ENCODE data around the gene PRRX2. TPM values are rescaled to one million over a fixed set of nuclear protein-coding genes. Genes with fewer than 3 reads are reported as not detected.

Gene PRRX2
- total RNA-seq, 2 donors from 2014 or later = 0.52 to 1.1 TPM

DNA sequence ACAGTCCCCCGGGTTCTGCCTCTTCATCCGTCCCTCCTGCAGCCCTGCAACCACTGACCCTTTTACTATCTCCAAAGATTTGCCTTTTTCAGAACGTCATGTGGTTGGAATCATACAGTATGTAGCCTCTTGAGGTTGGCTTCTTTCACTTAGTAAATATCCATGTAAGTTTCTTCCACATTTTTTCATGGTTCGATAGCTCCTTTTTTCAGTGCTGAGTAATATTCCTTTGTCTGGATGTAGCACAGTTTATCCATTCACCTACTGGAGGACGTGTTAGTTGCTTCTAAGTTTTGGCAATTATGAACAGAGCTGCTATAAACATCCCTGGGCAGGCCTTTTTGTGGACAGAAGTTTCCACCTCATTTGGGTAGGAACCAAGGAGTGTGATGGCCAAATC lies 27.1 kb downstream of the PRRX2 start:
- ATAC-seq = no peak
- DNase-seq = no peak
- intact Hi-C loops (cut with DNase I, micrococcal nuclease) = no loop called here

DNA sequence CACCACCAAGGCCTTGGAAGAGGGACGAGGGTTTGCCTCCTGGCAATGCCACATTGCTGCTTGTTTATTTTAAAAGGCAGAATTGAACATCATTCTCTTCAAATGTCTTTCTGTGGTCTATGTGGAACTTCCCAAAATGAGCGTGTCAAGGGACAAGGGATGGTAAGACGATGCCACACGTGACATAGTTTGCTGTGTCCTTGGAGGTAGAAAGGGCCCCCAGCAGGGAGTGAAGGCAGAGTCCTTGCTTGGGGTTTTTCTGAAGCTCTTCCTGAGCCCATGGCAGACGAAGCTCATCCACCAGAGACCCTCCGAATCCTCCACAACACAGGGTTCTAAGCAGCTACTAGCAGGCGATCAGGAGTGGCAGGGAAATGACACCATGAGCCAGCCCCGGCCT lies 28.3 kb downstream of the PRRX2 start:
- intact Hi-C loops (cut with DNase I, micrococcal nuclease) = no loop called here
- ATAC-seq (no peak), DNase-seq (no peak)

DNA sequence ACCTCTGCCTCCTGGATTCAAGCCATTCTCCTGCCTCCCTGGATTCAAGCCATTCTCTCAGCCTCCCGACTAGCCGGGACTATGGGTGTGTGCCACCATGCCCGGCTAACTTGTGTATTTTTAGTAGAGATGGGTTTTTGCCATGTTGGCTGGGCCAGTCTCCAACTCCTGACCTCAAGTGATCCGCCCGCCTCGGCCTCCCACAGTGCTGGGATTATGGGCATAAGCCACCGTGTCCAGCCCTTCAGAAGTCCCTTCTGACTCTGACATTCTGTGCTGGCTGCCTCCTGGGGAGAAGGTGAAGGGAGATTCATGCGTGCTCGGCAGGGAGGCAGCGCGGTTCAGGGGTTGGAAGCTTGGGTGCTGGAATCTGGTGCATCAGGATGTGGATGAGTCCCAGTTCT lies 28.8 kb downstream of the PRRX2 start:
- intact Hi-C loops (cut with DNase I, micrococcal nuclease) = no loop called here
- ATAC-seq (no peak), DNase-seq (no peak)

DNA sequence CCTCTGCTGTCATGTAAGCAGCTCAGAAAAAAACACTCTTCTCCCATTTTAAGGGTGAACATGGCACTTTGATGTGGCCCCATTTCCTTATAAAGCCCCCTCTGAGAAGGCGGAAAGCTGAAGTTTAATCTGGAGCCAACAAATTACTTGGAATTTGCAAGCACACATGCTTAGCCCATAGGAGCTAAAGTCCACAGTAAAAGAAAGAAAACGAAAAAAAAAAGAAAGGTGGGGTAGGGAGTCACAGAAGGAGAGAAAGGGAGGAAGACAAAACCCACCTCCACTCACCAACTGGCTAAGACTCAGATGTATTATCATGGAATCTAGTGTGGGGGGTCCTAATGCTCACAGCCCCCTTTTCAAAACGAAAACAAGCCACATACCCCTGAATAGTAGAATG lies 30.4 kb downstream of the PRRX2 start:
- ATAC-seq = no peak
- no peak for DNase-seq
- intact Hi-C loops (cut with DNase I, micrococcal nuclease) = no loop called here

DNA sequence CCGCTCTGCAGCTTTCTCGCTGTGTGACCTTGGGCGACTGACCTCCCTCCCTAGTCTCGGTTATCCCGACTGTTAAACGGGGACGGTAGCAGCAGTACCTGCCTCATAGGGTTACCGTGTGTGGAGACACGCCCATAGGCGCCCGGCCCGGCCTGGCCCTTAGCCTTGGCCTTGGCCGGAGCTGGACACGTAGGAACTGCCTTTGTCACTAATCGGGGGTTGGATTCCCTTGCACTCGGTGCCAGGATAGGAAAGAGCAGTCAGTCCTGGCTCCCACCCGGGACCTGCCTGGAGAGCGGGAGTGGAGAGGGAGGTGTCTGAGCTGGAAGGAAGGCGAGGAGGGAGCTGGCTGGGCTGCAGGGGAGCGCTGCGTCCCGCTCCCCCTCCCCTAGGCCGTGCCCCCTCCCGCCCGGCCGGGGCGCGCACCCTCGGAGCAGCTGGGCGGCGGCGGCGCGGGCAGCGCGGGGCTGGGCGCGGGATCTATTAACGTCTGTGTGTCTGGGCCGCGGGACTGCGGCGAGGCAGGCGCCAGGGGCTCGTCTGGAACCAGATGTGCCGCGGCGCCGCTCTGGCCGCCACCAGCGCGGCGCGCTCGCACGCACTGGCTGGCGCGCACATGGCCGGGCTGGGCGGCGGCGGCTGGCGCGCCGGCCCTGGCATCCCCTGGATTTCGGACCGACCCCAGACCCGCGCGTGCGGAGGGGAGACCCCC lies 31.7 kb downstream of the PRRX2 start:
- ATAC-seq (peak; percentile 53), DNase-seq (no peak)
- intact Hi-C loops (cut with DNase I, micrococcal nuclease) = no loop called here

DNA sequence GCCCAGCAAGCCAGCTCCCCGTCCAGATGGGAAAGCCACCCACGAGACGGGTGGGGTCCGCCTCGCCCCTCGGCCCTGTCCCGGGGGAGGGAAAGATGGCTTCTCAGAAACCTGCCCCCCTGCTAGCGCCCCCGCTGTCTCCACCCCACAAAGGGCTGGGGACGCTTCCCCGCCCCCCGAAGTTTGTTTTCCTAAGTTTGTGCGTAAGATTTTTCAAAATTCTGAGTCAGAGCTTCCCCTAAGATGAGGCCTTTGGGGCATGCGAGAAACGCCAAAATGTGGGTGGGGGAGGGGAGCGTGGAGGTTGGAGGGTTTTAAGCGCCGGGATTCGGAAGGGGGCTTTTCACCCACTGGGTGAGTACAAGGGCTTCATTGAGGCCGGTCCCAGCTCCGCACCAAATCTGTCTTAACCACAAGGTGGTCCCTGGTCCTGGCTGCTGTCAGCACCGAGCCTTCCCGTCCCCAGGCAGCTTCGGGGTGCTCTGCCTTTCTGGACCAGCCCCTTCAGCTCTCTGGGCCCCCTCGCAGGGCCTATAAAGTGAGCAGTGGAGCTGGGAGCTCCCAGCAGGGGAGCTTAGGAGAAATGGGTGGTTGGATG lies 32.3 kb downstream of the PRRX2 start:
- ATAC-seq (no peak), DNase-seq (no peak)
- intact Hi-C loops (cut with DNase I, micrococcal nuclease) = no loop called here

DNA sequence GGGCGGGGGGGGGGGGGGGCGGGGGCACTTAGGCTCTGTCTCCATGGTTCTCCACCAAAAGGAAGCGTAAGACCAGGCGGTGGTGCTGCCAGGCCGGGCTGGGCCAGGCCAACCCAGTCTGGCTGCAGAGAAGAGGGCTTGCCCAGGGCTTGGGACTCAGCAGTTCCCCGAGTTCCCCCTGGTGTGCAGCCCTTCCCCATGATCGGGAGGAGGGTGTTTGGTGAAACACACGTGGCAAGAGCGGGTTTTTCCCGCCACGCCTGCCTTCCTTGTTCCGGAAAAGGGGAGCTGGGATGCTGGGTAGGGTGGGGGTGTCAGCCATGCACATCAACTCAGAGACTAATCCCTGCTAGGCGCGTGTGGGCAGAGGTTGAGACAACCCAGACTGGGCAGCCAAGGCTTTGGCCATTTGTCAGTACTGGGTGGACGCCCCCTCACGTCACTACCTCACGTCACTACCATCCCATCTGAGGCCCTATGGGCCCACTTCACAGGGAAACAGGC lies 32.9 kb downstream of the PRRX2 start:
- no peak for ATAC-seq
- peak in 1 of 2 donors; percentile 38 for DNase-seq
- intact Hi-C loops (cut with DNase I, micrococcal nuclease) = no loop called here

DNA sequence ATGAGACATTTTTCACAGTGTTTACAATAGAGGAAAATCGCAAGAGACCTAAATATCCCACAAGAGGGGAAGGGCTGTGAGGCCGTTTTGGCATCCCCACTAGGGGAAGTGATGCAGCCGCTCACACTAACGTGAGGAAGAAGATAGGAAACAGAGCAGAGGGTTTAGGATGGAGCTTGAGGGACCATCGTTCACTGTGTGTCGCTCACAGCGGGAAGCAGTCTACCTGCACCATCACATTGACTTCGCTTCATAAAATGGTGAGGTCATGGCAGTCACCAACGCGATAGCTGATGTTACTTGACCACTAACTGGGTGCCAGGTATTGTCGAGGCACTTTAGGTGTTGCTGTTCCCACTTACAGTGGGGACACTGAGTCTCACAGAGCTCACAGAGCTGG lies 35.6 kb downstream of the PRRX2 start:
- DNase-seq (no peak), ATAC-seq (no peak)
- intact Hi-C loops (cut with DNase I, micrococcal nuclease) = no loop called here

DNA sequence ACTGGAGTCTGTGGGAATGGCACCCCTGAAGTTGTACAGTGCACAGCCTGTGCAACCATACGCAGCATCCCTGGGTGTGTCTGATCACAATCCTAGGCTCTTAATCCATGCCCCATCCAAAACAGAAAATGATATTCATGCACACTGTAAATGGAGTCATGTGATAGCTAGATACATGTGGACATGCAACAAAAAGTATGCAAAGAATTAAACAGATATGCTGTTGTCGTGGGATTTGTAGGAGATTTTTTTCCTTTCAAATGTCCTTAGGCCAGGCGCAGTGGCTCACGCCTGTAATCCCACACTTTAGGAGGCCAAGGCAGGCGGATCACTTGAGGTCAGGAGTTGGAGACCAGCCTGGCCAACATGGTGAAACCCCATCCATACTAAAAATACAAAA lies 36.1 kb downstream of the PRRX2 start:
- ATAC-seq (no peak), DNase-seq (no peak)
- intact Hi-C loops (cut with DNase I, micrococcal nuclease) = no loop called here

DNA sequence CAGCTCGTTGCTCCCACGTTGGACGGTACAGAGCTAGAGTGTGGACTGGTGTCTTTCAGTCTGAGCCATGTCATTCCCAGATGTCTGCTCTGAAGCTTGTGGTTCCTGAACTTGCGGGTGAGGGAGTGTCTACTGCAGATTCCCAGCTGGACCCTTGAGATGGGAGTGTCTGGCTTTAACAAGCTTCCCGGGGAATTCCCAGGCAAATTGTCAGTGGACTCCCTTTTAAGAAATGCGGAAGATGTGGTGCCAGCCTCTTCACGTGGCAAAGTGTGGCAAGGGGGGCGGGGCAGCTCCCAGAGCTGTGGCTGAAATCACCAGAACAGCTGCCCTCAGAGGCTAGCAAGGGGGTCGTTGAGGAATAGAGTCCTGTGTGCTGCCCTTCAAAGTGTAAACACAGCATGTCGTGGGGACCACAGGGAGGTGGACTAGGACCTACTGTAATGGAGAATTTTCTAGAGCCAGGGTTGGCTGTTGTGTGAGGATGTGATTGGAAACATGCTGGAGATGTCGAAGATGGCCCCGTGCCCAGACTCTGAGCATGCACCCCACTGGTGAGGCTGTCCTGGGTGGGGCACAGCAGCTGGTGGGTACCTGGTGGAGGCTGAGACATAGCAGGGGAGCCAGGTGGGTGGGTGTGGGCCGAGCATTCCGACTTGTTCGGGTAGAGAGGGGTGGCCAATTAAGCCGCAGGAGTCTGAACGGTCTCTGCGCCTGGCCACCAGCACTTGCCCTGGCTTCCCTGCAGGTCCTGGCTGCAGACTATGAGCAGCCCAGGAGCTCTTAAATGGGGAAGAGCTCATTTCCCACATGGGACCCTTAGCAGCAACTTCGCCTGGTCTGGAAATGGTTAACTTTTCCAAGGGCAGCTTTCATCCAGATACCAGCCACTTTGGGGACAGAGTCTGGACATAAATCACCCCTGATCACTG lies 37.4 kb downstream of the PRRX2 start:
- DNase-seq = peak; percentile 87 to 92
- ATAC-seq = peak; percentile 97
- intact Hi-C loops (cut with DNase I, micrococcal nuclease) = no loop called here

DNA sequence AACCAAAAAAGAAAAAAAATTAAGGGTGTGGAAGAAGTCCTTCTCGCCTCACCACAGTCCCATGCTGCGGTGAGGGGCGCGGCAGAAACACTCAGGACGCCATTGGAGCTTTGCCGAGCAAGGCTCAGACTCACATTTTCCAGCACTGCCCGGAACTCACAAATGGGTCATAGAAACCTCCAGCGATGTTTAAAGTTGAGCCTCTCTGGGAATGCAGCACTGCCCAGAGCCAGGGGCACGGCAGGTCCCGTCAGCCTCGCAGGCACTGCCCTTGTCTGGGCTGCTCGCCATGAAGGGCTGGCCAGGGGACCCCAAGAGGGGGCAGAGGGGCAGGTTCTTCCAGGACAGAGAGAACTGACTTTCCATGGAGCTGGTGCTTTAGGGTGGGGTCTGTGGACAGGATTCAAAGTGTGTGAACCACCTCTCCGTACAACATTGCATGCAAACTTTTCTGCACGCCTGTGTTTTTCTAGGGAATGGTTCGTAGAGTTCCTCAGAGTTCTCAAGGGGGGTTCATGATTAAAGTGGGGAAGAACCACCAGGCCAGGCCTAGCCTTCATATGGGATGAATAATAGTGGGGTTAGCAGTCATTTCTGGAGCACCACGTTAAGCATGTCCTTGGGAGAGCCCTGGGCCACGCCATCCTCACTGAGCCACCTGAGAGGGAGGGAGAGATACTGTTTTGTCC lies 38.4 kb downstream of the PRRX2 start:
- ATAC-seq (peak; percentile 14), DNase-seq (no peak)
- intact Hi-C loops (cut with DNase I, micrococcal nuclease) = no loop called here

DNA sequence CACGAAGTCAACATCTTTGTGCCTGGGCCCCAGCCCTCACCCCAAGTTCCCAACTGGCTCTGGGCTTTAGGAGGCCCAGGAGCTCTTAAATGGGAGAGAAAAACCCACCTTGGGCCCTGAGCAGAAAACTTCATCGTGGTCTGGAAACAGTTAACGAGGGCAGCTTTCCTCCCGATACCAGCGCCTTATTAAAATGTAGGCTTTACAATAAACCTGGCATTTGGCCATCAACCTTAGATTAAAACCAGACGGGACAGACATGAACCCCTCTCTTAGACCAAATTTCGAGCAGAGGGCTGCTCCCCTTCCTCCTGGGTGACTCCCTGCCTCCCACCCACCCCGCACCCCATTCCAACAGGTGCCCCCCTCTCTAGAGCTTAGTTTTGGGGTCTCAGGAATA lies 39.4 kb downstream of the PRRX2 start:
- DNase-seq = no peak
- ATAC-seq = no peak
- intact Hi-C loops (cut with DNase I, micrococcal nuclease) = no loop called here

DNA sequence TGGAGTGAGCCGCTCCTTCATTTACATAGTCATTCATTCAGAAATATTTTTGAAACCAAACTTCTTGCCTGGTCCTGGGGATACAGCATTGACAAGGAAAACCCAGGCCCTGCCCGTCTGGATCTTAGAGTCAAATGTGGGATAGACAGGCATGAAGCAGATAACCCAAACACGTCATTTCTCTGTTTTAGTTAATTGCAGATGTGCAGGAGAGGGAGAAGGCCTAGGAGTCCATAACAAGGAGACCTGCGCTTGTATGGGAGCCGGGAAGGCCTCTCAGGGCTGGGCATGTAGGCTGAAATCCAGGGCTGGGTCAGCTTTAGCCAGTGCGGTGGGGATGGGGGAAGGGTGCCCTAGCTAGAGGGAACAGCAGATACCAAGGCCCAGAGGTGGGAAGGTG lies 43.3 kb downstream of the PRRX2 start:
- ATAC-seq = no peak
- intact Hi-C loops (cut with DNase I, micrococcal nuclease) = no loop called here
- DNase-seq = no peak

DNA sequence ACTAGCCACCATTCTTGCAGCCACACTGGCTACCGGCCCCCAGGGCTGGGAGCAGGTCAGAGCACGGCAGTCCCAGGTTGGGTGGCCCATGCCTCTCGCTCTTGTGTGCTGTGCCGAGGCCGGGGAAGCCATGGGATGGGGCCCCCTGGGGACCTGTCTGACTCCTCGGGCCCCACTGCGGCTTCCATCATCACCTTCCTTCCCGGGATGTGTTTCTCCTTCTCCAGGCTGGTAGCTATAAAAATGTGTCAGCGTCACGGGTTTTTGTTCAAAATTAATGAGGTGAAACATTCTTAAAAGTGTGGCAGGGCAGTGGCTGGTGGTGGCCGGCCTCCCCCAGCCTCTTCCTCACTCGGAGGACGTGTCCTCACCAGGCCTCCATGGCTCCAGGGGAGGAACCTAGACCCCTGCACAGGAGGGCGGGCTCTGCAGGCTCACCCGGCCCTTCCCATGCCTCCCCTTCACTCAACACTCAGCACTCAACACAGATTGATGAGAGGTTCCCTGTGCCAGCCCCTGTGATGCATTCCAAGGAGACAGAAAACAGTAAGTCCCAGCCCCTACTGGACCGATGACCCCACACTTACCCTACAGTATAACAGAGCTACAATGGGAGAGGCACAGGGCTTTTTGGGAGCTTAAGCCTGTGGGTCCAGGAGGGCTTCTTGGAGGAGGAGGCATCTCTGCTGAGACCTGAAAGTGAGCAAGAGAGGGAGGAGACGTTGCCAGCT lies 44.2 kb downstream of the PRRX2 start:
- ATAC-seq = no peak
- intact Hi-C loops (cut with DNase I, micrococcal nuclease) = no loop called here
- DNase-seq = no peak

DNA sequence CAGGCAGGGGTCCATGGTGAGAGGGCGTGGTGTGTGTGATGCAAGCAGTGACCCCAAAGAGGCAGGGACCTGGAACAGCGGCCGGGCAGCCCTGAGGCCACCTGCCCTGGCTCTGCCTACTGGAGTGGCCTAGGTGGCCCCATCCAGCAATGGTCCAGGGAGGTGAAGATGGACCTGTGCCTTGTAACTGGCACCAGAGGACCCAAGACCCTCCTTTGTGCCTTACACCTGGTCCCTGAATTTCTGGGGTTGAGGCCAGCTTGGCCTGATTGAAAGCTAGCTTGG lies 44.7 kb downstream of the PRRX2 start:
- no peak for DNase-seq
- no peak for ATAC-seq
- intact Hi-C loops (cut with DNase I, micrococcal nuclease) = no loop called here

DNA sequence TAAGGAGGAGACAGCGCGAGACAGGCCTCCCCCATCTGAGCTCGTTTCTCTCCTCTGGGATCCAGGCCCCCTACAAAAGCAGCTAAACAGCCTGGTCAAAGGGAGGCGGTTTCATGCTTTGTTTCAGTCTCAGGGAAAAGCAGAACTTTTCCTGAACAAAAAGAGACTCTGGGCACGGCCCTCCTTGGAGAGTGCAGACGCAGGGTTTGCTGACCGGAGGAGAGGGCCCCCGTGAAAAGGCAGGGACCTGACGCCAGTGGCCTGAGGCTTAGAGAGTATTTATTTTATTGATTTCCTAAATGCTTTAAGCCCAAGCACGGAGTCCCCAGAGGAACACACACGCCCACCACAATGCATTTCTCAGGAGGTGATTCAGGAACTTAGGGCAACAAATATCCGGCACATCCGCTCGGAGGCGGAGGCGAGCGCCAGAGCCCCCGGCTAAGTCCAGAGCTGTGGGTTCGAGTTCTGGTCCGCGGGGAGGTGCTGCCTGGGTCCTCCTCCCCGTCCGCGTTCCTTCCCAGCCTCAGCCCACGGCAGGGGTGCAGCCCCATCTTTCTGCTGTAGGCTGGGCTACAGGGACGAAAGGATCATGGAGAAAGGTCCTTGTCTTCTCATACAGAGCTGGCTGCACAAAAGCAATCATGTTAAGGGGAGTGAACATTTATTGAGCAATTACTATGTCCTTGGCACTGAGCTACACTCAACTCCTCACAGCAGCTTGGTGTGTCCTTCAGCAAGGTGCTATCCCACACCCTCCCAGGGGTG lies 47.4 kb downstream of the PRRX2 start:
- no peak for ATAC-seq
- no peak for DNase-seq
- intact Hi-C loops (cut with DNase I, micrococcal nuclease) = no loop called here

DNA sequence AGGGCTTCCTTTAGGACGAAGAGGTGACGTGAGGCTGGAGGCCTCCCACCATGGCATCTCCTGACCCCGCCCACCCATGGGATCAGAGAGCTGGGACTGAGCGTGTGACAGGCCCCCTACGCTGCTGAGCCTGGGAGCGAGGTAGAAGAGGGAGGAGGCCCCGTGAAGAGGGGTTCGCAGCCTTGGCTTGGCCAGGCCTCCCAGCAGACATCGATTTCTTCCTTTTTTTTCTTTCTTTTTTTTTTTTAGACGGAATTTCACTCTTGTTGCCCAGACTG lies 47.9 kb downstream of the PRRX2 start:
- intact Hi-C loops (cut with DNase I, micrococcal nuclease) = no loop called here
- DNase-seq (no peak), ATAC-seq (no peak)

DNA sequence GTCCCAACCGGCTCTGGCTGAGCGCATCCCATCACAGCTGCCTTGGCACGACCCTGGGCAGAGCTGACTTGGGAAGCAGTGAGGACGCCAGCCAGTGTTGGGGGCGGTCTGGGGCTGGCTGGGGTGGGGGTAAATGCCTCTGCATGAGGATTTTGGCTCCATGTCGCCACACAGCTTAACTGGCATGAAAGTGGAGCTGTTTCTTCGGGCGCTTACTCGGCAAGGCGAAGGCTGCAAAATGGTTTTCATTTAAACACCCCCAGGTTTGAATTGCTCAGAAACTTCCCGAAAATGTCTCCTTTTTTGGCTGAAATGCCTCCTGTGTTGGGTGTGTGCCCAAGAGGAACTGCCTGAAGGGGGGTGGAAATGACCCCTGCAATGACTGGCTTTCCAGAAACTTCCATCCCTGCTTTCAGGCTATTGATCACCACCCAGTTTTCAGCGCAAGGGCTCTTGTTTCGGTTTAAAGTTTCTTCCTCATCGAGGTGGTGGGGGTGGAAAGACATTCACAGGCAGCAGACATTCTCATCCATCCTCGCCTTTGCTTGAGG lies 49.1 kb downstream of the PRRX2 start:
- no peak for DNase-seq
- ATAC-seq = no peak
- intact Hi-C loops (cut with DNase I, micrococcal nuclease) = no loop called here
